Keratinocyte (primary cell): ENCODE results near the gene GRIA2. TPM values are rescaled to one million over a fixed set of nuclear protein-coding genes. Genes with fewer than 3 reads are reported as not detected.

Source experiments
- DNase-seq: peaks from one replicate; pipeline ENCODE4 v3.0.0-alpha.2; 2011; ENCODE audit warnings: low read depth, missing footprints, low spot score
- FAIRE-seq: peaks from 2 replicates; lab custom pipeline; 2011; peaks lifted over from hg19 to GRCh38; lab: Jason Lieb, UNC
- H2AFZ ChIP-seq: 2 replicates; pipeline ENCODE4 v1.6.0; 2012; ENCODE audit warnings: low read length, control low read depth, inconsistent platforms; ENCODE audit not compliant: control insufficient read depth
- H3K27ac ChIP-seq: 2 replicates; pipeline ENCODE4 v1.5.1; 2011; ENCODE audit warnings: low read length; ENCODE audit not compliant: control insufficient read depth, insufficient read depth
- H3K27me3 ChIP-seq: 3 replicates; pipeline ENCODE4 v1.6.0; 2011; ENCODE audit warnings: low read length; ENCODE audit not compliant: control insufficient read depth, insufficient read depth; ENCODE audit errors: extremely low read depth
- H3K36me3 ChIP-seq, 2 experiments: 2 replicates in 1 of 2; 3 replicates in 1 of 2; pipeline ENCODE4 v1.5.1; 2011; ENCODE audit warnings: low read length in 2 of 2, mild to moderate bottlenecking in 1 of 2; ENCODE audit not compliant: control insufficient read depth in 2 of 2, insufficient read depth in 2 of 2; ENCODE audit errors: extremely low read depth in 1 of 2
- H3K4me1 ChIP-seq: 3 replicates; pipeline ENCODE4 v1.5.1; 2011; ENCODE audit warnings: low read length; ENCODE audit not compliant: control insufficient read depth, insufficient read depth; ENCODE audit errors: extremely low read depth
- H3K4me2 ChIP-seq: 3 replicates; pipeline ENCODE4 v1.6.0; 2011; ENCODE audit warnings: low read depth, low read length; ENCODE audit not compliant: control insufficient read depth, insufficient read depth; ENCODE audit errors: extremely low read depth
- H3K4me3 ChIP-seq, 3 experiments: fragments of 200-600 bp in 1 of 3; sonication (generic) in 1 of 3; 2 replicates in 2 of 3; 3 replicates in 1 of 3; pipeline ENCODE4 v1.5.1; 2011 to 2016; ENCODE audit warnings: low read length in 3 of 3, mild to moderate bottlenecking in 3 of 3, control low read depth in 2 of 3, inconsistent platforms in 1 of 3, low read depth in 1 of 3, mixed read lengths in 1 of 3, mixed run types in 1 of 3, moderate library complexity in 1 of 3; ENCODE audit not compliant: control insufficient read depth in 2 of 3, insufficient read depth in 2 of 3; ENCODE audit errors: extremely low read depth in 1 of 3
- H3K79me2 ChIP-seq: 2 replicates; pipeline ENCODE4 v1.6.0; 2012; ENCODE audit warnings: low read length; ENCODE audit not compliant: control insufficient read depth, insufficient read depth
- H3K9ac ChIP-seq: 3 replicates; pipeline ENCODE4 v1.6.0; 2011; ENCODE audit warnings: low read length; ENCODE audit not compliant: control insufficient read depth, insufficient read depth; ENCODE audit errors: extremely low read depth
- H3K9me1 ChIP-seq: 3 replicates; pipeline ENCODE4 v1.6.0; 2011; ENCODE audit warnings: low read length; ENCODE audit not compliant: control insufficient read depth, insufficient read depth; ENCODE audit errors: extremely low read depth
- H3K9me3 ChIP-seq: 2 replicates; pipeline ENCODE4 v1.5.1; 2012; ENCODE audit warnings: low read depth, low read length; ENCODE audit not compliant: control insufficient read depth
- H4K20me1 ChIP-seq: 3 replicates; pipeline ENCODE4 v1.6.0; 2011; ENCODE audit warnings: low read length; ENCODE audit not compliant: control insufficient read depth, insufficient read depth; ENCODE audit errors: extremely low read depth
- CTCF ChIP-seq, 3 experiments: IDR thresholded peaks in 1 of 3; conservative IDR thresholded peaks in 1 of 3; optimal IDR thresholded peaks in 1 of 3; 2 replicates in 2 of 3; 3 replicates in 1 of 3; pipeline versions ENCODE3 to v1.5.1; 2011; ENCODE audit warnings: low read length in 3 of 3, mild to moderate bottlenecking in 3 of 3, moderate library complexity in 2 of 3, control low read depth in 1 of 3, inconsistent platforms in 1 of 3; ENCODE audit not compliant: insufficient read depth in 2 of 3; ENCODE audit errors: extremely low read depth in 1 of 3
- EZH2 ChIP-seq: IDR thresholded peaks from one replicate; pipeline ENCODE4 v1.6.1; 2012; ENCODE audit warnings: inconsistent platforms, mild to moderate bottlenecking, low read length, moderate library complexity
- dilution Hi-C: fragments of 300-500 bp; cut with MboI; formaldehyde crosslinking; loops from one replicate; pipeline ENCODE4 v1.7.0; 2020; ENCODE audit warnings: low sequenced_read_pairs; ENCODE audit not compliant: extremely low pct_ligation_motif_present
- polyA plus RNA-seq, 5 experiments: library from polyadenylated mRNA; depleted of rRNA in 3 of 5; stranded (reverse) in 3 of 5; stranded (forward) in 1 of 5; unstranded in 1 of 5; fragments of >200 nt; gene quantifications; 1 replicate in 1 of 5; 2 replicates in 3 of 5; 3 replicates in 1 of 5; pipeline versions ENCODE4 v1.2.1 to v1.2.3, GENCODE V29; 2011 to 2012; ENCODE audit warnings: missing spikeins in 2 of 5, low read depth in 1 of 5, low replicate concordance in 1 of 5
- small RNA-seq, 3 experiments: library from RNA; depleted of rRNA; stranded (forward); fragments of <200 nt; gene quantifications; one replicate each; pipeline ENCODE3, GENCODE V24; 2012; ENCODE audit warnings: low read depth in 3 of 3, low replicate concordance in 1 of 3; ENCODE audit not compliant: insufficient read length in 3 of 3

The GRIA2 gene
- polyA plus RNA-seq, 1 donor (not counting 4 experiments of a cell fraction or from before 2014, with no cell fraction given): not detected

GRCh38 chr4:157389741-157390140, 169.2 kb downstream of the GRIA2 start:
- DNase-seq (no peak), FAIRE-seq (no peak)
- no peaks in the 10 kb centered on the region for H3K36me3 ChIP-seq
- H3K4me3 ChIP-seq: no peak overlapping the region
- no peaks in the 10 kb centered on the region for H4K20me1 ChIP-seq
- dilution Hi-C loops: no loop called here
- H3K9ac ChIP-seq: no peak overlapping the region
- H3K4me2 ChIP-seq: no peak overlapping the region
- no peaks in the 10 kb centered on the region for H3K4me1 ChIP-seq
- TF ChIP-seq EZH2 (no peak), CTCF (optimal IDR thresholded peaks at IDR 0.05 in 1 of 3, IDR thresholded peaks at IDR 0.05 in 1 of 3, conservative IDR thresholded peaks at IDR 0.05 in 1 of 3; ENCODE audit: extremely low read depth in 1 of 3, insufficient read depth in 2 of 3, low read length in 3 of 3) (no peak)
- no peak overlapping the region for H2AFZ ChIP-seq
- no peaks in the 10 kb centered on the region for H3K9me3 ChIP-seq
- H3K79me2 ChIP-seq: no peaks in the 10 kb centered on the region
- no peak overlapping the region for H3K27ac ChIP-seq
- H3K27me3 ChIP-seq: no peaks in the 10 kb centered on the region
- no peaks in the 10 kb centered on the region for H3K9me1 ChIP-seq

- H3K27ac ChIP-seq: no peak overlapping the region
- H3K4me3 ChIP-seq: no peak overlapping the region
- H3K79me2 ChIP-seq: no peaks in the 10 kb centered on the region
- no peak overlapping the region for H2AFZ ChIP-seq
- no peaks in the 10 kb centered on the region for H4K20me1 ChIP-seq
- no peaks in the 10 kb centered on the region for H3K36me3 ChIP-seq
- no peaks in the 10 kb centered on the region for H3K9me3 ChIP-seq
- H3K9ac ChIP-seq: no peak overlapping the region
- H3K4me1 ChIP-seq: no peaks in the 10 kb centered on the region
- no peak overlapping the region for H3K4me2 ChIP-seq
- dilution Hi-C loops: no loop called here
- H3K27me3 ChIP-seq: no peaks in the 10 kb centered on the region
- DNase-seq (no peak), FAIRE-seq (no peak)
- TF ChIP-seq CTCF (optimal IDR thresholded peaks at IDR 0.05 in 1 of 3, IDR thresholded peaks at IDR 0.05 in 1 of 3, conservative IDR thresholded peaks at IDR 0.05 in 1 of 3; ENCODE audit: extremely low read depth in 1 of 3, insufficient read depth in 2 of 3, low read length in 3 of 3): no peak
- TF ChIP-seq EZH2: no peak
- H3K9me1 ChIP-seq: no peaks in the 10 kb centered on the region
Measured at GRCh38 chr4:157405070-157405469, 184.5 kb downstream of the GRIA2 start.

Small RNAs within 50 kb of the gene (small RNA-seq; reads per million reads assigned to genes)
- 0 reads per million in 3 experiments for gene RNU6-582P

Other genes with a start within 250 kb of the GRIA2 start
- gene PDGFC, start 248.9 kb upstream of the GRIA2 start, polyA plus RNA-seq: 19.5 to 29.7 TPM (median 28.9 TPM) in 3 replicates
- 0.77 to 1.0 TPM (median 0.80 TPM) in 3 replicates for gene GLRB, start 144.6 kb upstream of the GRIA2 start, polyA plus RNA-seq